GM12878 (cell line): ENCODE results near the gene IER2. TPM values are rescaled to one million over a fixed set of nuclear protein-coding genes. Genes with fewer than 3 reads are reported as not detected.

ENCODE experiments used
- BHLHE40 ChIP-seq, 2 experiments: fragments of 450-650 bp in 1 of 2; IDR thresholded peaks; 2 replicates each; pipeline ENCODE4 v1.6.1; 2011 to 2017; ENCODE audit warnings: low read depth in 2 of 2, borderline replicate concordance in 1 of 2, improper control_type of control experiment in 1 of 2, low read length in 1 of 2, mild to moderate bottlenecking in 1 of 2
- BMI1 ChIP-seq: fragments of 450-650 bp; IDR thresholded peaks from 2 replicates; pipeline ENCODE4 v1.6.1; 2016; ENCODE audit warnings: mild to moderate bottlenecking, moderate library complexity, borderline replicate concordance
- CBFB ChIP-seq: IDR thresholded peaks from 2 replicates; pipeline ENCODE4 v1.6.1; 2016; ENCODE audit warnings: antibody characterized with exemption, low read depth
- EED ChIP-seq: sonication (generic); IDR thresholded peaks from 2 replicates; pipeline ENCODE4 v1.6.1; 2016; ENCODE audit warnings: antibody characterized with exemption, low read depth
- ESRRA ChIP-seq: IDR thresholded peaks from 2 replicates; pipeline ENCODE4 v1.6.1; 2012; ENCODE audit warnings: mild to moderate bottlenecking, low read length, improper control_type of control experiment
- FOS ChIP-seq: IDR thresholded peaks from 3 replicates; pipeline ENCODE4 v1.6.1; 2011; ENCODE audit warnings: borderline replicate concordance; ENCODE audit not compliant: insufficient read length; ENCODE audit errors: extremely low read depth
- GABPA ChIP-seq: IDR thresholded peaks from 2 replicates; pipeline ENCODE4 v1.6.1; 2014; ENCODE audit warnings: antibody characterized with exemption, low read depth, mild to moderate bottlenecking, inconsistent platforms
- SIX5 ChIP-seq: IDR thresholded peaks from 2 replicates; pipeline ENCODE4 v1.6.1; 2011; ENCODE audit warnings: mild to moderate bottlenecking, low read depth, low read length, moderate library complexity; ENCODE audit not compliant: severe bottlenecking
- SMC3 ChIP-seq: IDR thresholded peaks from 2 replicates; pipeline ENCODE4 v1.6.1; 2011; ENCODE audit warnings: low read length, improper control_type of control experiment, borderline replicate concordance
- polyA plus RNA-seq, 11 experiments: library from polyadenylated mRNA; depleted of rRNA in 4 of 11; unstranded in 6 of 11; stranded (reverse) in 5 of 11; fragments of >200 nt; fragmentation: Nextera tagmentation in 4 of 11; fragmentation: Illumina TruSeq in 1 of 11; extraction: Ambion mirVana in 4 of 11; extraction: Trizol in 1 of 11; gene quantifications; 1 replicate in 1 of 11; 2 replicates in 10 of 11; pipeline versions ENCODE4 v1.2.1 to v1.2.3, GENCODE V29; 2011 to 2016; ENCODE audit warnings: inconsistent platforms in 2 of 11, missing spikeins in 2 of 11, low read depth in 1 of 11
- total RNA-seq, 4 experiments: library from RNA; depleted of rRNA in 3 of 4; stranded (reverse); fragments of >200 nt in 3 of 4; fragmentation: Illumina TruSeq in 1 of 4; extraction: Trizol in 1 of 4; gene quantifications; 2 replicates each; pipeline versions ENCODE4 v1.2.1 to v1.2.3, GENCODE V29; 2013 to 2021
- TF ChIP-seq, protein P1 (sequence below): fragments of 450-650 bp; formaldehyde crosslinking; IDR thresholded peaks from 2 replicates; pipeline ENCODE4 v1.4.0; 2020; ENCODE audit warnings: mild to moderate bottlenecking, moderate library complexity
- TF ChIP-seq, protein P2 (sequence below): IDR thresholded peaks from 2 replicates; pipeline ENCODE4 v1.6.1; 2011; ENCODE audit warnings: low read depth, mild to moderate bottlenecking, low read length, moderate library complexity, borderline replicate concordance; ENCODE audit errors: extremely low read depth
- TF ChIP-seq, protein P3 (sequence below): fragments of 450-650 bp; IDR thresholded peaks from 2 replicates; pipeline ENCODE4 v1.6.1; 2016; ENCODE audit warnings: mild to moderate bottlenecking

Gene IER2
- total and polyA plus RNA-seq, 10 of the 15 experiments (the other 5 are each of a cell fraction or from before 2014, with no cell fraction given), result 2.8 to 94.5 (median 24.9) TPM

DNA sequence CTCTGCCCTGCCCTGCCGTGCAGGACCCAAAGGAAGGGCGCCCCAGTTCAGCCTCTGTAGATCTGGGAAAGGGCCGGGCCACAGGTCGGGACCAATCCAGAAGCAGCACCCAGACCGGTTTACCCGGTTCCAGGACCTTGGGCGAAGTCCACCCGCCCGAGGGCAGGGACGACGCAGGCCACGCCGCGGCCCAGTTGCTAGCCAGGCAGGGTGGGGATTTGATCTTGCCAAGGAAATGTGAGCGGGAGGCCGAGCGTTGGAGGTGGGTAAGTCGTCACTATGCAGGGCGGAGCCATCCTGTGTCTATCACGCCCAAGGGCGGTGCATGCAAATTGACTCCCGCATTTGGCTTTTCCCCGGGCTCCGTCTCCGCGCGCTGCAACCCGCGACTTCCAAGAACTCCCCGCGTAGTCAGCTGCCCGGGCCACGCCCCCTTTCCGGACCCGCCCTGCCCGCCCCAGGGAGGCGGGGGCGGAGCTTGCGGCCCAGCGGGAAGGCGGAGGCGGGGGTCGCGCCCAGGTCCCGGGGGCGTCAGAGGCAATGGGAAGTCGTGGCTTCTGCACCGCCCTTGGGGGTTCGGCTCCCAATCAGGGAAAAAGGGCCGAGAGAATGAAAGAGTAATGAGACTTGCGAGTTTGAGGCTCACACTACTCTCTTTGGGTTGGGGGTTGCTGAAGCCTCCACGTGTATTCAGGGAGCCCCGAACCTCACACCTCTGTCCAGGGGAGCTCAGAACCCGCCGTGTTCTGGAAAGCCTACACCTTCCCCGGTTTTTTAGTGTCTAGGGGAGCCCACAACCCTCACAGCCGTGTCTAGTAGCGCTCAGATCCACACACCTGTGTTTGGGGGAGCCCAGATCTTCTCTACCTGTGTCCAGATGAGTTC, 12.8 kb downstream of the IER2 start (continued):
- TF ChIP-seq SIX5 (no peak), GABPA (no peak), BMI1 (no peak), ESRRA (no peak), CBFB (no peak), BHLHE40 (IDR thresholded peaks at IDR 0.05; ENCODE audit: borderline replicate concordance in 1 of 2, low read depth in 2 of 2, low read length in 1 of 2) (peak in 1 of 2 experiments; percentile 71; a peak in 2 of 4 replicates), EED (peak; percentile 56; the same call in 1 of the 2 replicates), FOS (no peak), SMC3 (no peak)
- TF ChIP-seq, protein P1, sequence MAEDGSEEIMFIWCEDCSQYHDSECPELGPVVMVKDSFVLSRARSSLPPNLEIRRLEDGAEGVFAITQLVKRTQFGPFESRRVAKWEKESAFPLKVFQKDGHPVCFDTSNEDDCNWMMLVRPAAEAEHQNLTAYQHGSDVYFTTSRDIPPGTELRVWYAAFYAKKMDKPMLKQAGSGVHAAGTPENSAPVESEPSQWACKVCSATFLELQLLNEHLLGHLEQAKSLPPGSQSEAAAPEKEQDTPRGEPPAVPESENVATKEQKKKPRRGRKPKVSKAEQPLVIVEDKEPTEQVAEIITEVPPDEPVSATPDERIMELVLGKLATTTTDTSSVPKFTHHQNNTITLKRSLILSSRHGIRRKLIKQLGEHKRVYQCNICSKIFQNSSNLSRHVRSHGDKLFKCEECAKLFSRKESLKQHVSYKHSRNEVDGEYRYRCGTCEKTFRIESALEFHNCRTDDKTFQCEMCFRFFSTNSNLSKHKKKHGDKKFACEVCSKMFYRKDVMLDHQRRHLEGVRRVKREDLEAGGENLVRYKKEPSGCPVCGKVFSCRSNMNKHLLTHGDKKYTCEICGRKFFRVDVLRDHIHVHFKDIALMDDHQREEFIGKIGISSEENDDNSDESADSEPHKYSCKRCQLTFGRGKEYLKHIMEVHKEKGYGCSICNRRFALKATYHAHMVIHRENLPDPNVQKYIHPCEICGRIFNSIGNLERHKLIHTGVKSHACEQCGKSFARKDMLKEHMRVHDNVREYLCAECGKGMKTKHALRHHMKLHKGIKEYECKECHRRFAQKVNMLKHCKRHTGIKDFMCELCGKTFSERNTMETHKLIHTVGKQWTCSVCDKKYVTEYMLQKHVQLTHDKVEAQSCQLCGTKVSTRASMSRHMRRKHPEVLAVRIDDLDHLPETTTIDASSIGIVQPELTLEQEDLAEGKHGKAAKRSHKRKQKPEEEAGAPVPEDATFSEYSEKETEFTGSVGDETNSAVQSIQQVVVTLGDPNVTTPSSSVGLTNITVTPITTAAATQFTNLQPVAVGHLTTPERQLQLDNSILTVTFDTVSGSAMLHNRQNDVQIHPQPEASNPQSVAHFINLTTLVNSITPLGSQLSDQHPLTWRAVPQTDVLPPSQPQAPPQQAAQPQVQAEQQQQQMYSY (CRISPR knock-in tag), result no peak
- TF ChIP-seq, protein P2, sequence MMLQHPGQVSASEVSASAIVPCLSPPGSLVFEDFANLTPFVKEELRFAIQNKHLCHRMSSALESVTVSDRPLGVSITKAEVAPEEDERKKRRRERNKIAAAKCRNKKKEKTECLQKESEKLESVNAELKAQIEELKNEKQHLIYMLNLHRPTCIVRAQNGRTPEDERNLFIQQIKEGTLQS, result no peak
- TF ChIP-seq, protein P3, sequence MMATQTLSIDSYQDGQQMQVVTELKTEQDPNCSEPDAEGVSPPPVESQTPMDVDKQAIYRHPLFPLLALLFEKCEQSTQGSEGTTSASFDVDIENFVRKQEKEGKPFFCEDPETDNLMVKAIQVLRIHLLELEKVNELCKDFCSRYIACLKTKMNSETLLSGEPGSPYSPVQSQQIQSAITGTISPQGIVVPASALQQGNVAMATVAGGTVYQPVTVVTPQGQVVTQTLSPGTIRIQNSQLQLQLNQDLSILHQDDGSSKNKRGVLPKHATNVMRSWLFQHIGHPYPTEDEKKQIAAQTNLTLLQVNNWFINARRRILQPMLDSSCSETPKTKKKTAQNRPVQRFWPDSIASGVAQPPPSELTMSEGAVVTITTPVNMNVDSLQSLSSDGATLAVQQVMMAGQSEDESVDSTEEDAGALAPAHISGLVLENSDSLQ, result peak; percentile 95
- TF ChIP-seq, all 136 proteins: peak for 28
